HG03045 (cell line): ENCODE measurements around the gene LBR.
A peak's percentile ranks its signal among the peaks of the same experiment; 100 is the strongest.
"Not testable (repeated sequence)": the region's sequence is repeated elsewhere in the genome, so short reads cannot be mapped to it uniquely, and the experiment has no call there.

ENCODE experiments used
- ATAC-seq: cut with Tn5 transposase; IDR thresholded peaks from one replicate; pipeline ENCODE4 v1.9.1; 2021; ENCODE audit warnings: mild to moderate bottlenecking, moderate library complexity; ENCODE audit not compliant: unreplicated experiment

LBR gene

DNA sequence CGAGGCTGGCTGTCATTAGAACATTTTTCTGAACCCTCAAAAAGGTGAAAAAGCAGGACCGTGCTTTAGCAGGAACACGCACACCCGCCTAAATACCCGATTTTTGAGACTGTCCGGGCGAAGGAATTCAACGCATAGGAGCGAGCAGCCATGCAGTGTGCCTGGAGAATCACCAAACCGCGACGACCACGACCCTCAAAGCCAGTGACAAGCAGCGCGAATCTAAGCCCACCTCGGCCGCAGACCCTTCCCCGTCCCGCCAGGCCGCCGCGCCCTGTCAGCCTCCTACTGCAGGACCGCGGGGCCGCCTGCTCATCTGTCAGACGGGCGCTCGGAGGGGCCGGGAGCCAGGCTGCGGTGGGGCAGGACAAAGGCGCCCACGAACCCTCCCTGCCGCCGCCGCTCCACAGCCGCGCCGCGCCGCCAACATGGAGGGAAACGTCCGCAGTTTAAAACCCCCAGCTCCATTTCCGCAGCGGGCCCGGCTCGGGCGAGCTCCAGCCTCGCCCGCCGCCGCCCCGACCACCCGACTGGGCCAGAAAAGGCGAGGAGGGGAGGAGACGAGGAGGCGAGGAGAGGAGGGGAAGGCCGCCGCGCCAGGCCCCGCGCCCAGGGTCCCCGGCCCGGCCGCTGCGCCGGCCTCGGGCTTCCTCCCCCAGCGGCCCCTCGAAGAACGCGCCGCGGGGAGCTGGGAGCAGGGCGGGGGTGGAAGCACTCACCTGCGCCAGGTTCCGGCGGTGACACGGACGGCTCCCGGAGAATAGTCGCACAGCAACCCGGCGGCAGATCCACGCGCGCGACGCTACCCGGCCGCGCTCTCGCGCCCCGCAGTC, at the start of gene LBR:
TSS of gene LBR (minus strand) at position 804 of the 833 bp plus-strand sequence. CDS start 3,963 bp downstream, outside the sequence.
- ATAC-seq: peak; percentile 38

GRCh38 chr1:225477296-225477911, 49.6 kb upstream of the LBR start:
- no peak for ATAC-seq

DNA sequence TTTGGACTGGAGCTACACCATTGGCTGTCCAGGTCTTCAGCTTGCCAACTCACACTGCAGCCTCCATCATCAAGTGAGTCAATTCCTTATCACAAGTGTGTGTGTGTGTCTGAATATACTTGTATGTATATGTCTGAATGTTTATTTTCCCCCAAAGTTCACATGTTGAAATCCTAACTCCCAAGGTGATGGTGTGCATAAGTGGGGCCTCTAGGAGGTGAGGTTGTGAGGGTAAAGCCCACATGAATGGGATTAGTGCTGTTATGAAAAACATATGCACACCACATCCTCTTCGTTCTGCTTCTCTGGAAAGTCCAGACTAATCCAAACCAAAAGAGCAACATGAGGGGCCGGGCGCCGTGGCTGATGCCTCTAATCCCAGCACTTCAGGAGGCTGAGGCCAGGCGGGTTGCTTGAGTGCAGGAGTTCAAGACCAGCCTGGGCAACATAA, 48.7 kb upstream of the LBR start:
- ATAC-seq: no peak

- no peak for ATAC-seq
Observed at GRCh38 chr1:225476100-225476511, 48.3 kb upstream of the LBR start.

DNA sequence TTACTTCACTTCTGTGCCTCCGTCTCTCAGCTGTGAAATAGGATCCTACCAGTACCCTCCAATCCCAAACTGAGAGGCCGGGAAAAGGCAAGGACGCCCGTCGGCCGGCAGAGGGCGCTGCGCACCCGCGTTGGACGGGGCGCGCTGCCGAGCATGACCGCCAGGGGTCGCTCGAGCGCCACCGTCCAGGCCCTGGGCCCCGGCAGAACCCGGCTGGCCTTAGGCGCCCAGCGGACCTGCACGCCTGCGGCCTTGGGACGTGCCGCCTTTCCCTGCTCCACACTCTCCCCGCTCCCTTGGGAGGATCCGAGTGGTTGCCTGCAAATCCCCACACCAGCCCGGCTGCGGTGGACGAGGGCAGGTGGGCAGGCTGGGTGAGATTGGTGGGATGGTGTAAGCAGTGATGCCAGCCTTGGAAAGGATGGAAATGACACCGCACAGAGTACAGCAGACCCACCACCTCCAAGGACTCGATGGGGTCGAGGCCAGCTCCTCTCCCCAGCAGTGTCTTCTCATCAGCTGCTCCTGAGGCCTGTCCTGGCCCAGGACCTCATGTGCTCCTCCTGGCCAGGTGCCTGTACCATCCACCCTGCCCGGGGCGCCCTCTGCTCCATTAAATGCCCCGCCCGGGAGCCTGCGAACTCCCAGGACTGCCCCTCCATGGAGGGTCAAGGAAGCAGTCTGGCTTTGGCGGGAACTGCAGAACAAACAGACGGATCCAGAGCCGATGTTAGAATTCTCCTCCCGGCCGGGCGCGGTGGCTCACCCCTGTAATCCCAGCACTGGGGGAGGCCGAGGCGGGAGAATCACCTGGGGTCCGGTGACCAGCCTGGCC, 47.4 kb upstream of the LBR start:
- ATAC-seq: peak; percentile 66

- ATAC-seq: no peak
Observed at GRCh38 chr1:225474439-225474985, 46.7 kb upstream of the LBR start.

- not testable (repeated sequence) for ATAC-seq
Observed at GRCh38 chr1:225473676-225474438, 46.0 kb upstream of the LBR start.

DNA sequence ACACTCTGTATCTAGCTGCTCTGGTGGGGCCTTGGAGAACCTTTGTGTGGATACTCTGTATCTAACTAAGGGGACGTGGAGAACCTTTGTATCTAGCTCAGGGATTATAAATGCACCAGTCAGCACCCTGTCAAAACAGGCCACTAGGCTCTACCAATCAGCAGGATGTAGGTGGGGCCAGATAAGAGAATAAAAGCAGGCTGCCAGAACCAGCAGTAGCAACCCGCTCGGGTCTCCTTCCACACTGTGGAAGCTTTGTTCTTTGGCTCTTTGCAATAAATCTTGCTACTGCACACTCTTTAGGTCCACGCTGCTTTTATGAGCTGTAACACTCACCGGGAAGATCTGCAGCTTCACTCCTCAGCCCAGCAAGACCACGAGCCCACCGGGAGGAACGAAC, 45.4 kb upstream of the LBR start:
- not testable (repeated sequence) for ATAC-seq

DNA sequence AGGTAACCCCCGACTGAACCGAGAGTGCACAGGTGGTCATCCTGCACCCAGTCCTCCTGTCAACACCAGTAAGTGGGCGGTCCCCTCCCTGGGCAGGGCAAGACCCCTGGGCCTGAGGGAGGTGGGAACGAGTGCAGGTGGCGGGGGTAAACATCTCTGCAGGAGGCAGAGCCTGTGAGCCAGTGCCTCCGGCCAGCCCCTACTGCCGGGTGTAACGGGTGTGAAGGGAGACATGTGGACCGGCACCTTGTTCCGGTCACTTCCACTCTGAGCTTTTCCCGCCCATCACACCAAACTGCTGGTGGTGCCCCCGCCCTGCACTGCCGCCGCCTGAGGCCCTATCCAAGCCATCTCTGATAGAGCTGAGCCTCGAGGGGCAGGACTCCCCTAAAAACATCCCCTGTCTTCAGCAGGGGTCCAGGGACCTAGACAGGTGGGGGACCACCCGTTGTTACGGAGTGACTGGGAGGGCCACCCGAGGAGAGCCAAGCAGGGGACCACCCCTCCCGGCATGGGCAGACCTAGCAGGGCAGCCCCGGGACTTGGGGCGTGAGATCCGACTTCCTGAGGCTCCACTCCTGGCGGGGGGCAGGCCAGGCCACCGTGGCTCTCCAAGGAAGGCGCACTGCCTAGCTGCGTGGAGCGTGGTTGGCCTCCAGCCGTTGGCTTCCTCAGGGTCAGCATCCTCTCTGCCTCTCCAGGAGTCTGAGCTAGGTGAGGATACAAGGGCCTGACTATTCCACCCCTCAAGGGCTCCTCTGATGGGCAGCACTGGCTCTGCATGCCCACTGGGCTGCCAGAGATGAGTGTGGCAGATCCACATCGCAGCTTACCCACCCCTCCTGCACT, 43.8 kb upstream of the LBR start:
- ATAC-seq: no peak

DNA sequence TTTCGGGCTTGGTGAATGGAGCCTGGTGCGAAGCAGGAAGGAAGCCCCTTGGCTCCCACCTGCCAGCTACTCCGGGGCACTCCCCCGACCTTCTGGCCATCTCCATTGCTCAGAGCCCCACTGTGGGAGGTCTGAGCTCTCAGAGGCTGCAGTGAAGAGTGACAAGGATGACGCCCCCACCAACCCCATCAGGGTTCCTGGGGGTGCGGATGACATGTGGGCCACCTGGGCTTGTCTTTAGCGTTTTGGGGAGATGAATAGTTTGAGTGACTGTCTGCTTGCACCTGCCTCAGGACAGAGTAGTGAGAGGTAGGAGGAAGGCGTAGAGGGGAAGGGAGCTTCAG, 43.2 kb upstream of the LBR start:
- no peak for ATAC-seq

GRCh38 chr1:225470211-225471108, 42.6 kb upstream of the LBR start:
- ATAC-seq: no peak

DNA sequence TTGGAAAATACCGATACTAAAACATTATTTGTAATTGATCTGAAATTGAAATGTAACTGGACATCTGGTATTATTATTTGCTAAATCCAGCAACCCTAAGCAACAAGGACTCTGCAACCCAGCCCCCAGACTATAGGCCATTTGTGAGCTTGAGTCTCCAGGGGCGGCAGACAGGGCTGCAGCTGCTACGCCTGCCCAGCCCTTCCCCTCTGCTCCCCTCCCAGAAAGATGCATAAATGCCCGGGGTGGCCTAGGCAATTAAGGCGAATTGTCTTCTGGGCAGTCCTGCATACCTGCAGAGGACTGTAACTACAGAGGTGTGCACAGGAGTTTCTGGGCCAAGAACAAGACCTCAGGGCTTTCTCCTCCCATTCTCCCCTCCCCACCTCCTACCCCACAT, 41.2 kb upstream of the LBR start:
- no peak for ATAC-seq

DNA sequence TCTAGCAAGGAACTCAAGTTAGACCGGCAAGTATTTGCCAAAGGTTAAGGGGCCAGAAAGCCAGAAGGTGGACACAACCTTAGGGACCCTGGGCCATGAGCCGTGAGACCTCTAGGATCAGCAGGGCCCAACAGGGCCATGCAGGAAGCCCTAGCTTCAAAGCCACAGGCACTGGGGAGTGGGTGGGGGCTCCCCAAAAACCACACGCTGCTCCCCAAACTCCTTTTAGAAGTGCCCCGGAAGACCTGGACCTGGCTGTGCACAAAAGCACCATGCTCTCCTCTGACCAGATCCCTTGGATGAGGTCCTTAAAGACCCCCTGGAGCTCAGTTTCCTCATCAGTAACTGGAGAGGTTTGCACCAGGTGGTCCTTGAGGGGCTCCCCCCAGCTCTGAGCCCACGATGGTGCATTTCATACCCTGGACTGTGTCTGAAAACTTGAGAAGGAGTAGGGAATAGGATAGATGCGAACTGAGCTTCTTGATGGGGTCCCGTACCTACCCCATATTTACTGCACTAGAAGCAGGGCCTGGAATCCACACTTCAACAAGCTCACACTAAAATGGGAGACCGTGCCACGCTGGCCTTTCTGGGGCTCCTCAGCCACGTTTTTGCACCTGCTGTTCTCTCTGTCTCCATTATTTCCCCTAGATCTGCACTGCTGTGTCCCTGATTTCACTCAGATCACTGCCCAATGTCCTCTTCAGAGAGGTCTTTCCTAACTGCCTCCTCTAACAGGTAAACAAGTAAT, 40.6 kb upstream of the LBR start:
- ATAC-seq: no peak

DNA sequence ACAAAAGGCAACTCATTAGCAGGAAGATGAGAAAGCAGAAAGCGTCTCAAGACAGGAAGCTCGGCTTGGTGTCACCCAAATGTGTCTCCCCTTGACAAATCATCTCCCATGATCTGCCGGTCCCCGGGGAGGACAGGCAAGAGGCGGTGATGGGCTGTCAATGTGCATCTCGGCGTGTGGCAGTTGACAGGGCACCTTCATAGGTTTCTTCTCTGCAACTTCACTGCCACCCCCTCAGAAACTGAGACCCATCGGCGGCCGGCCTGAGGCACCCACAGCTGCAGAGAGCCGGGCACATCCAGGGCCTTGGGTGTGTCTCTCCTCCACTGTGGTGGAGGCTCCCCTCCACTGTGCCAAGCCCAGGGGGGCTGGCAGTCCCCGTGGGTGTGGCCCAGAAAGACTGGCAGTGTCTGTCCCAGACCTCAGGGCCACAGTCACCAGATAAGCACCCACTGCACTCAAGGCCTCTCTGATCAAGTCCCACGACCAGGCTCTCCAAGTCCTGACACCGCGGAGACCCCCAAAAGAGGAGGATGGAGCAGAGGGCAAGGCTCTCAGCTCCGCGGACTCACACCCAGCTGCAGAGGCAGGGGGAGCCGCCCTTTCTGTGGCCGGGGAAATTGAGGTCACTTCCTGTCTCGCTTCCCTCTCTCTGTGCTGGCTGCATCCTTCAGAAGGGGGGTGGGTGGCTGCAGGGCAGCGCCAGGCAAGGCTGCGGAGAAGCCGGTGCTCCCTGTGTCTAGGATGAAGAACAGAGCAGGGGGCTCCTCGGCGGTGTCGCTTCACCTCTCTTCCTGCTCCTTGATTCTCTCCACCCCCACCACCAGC, 39.6 kb upstream of the LBR start:
- ATAC-seq: peak; percentile 94

- ATAC-seq: no peak
Observed at GRCh38 chr1:225466848-225467192, 39.0 kb upstream of the LBR start.

- no peak for ATAC-seq
Observed at GRCh38 chr1:225465793-225466517, 38.1 kb upstream of the LBR start.
